ENCODE measurements around the gene TMEM59L.

The TMEM59L gene

DNA sequence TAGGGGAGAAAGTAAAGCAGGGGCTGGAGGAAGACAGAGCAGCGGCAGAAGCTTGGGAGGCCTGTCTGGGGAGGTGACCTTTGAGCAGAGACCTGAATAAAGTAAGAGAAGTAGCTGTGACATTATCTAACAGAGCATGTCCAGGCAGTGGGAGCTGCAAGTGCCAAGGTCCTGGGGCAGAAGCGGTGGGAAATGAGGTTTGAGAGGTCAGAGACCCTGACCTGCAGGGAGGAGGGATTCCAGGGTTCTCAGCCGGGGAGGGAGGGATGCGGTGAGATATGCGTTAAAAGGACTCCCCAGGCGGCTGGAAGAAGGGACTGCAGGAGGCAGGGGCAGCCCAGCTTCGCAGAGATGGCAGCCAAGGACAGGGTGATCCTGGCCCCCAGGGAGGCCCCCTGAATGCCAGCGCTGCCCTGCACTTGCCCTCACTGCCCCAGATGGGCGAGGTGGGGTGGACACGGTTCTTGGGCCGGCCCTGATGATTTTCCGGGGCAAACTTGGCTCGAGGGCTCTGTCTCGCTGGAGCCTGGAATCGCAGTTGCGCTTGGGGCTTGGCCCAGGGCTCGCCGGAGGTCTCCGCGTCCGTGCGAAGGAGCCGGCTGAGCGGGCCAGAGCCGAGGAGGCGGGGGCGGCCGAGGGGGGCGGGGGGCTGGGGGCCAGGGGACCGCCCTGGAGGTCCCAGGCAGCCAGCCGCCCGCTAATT, 9.3 kb upstream of the TMEM59L start:
- TF ChIP-seq GATA2 (IDR thresholded peaks at IDR 0.05; ENCODE audit: low read depth, low read length) = no peak
- no peak for TF ChIP-seq GATA3 (IDR thresholded peaks at IDR 0.05; ENCODE audit: low read depth, low read length)

DNA sequence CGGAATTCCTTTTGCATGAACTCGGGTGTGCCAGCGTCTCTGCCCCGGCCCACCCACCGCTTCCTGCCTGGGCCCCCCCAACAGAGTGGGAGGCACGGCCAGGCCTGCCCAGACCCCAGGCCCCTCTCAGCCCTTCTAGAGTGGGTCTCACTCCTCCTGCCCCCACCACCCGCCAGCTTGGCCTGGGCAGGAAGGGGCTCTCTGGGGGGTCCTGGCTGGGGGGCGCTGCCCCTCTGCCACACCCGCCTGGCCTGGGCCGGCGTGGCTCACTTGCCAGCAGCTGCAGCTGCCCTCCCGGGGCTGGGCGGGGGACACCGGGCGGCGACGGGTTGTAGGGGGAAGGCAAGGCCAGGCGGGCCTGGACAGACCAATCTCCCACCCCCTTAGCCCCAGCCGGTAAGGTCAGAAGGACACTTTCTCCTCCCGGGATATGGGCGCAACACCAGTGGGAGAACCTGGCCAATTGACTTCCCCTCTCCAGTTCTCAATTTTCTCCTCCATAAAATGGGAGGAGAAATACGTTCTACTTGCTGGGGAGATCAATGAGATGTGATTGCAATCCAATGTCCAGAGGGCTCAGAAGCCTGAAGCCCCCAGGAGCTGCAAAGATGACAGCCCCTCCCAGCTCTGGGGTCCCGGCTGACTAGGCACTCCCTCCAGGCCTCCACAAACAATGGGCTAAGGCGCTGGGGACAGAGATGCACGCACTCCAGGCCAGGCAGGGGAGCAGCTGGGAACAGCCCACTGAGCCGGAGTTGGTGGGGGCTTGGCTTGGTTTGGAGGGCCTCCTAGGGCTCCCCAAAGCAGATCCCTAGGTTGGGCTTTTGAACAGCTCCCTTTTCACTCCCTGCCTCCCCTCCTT, 8.5 kb upstream of the TMEM59L start:
- TF ChIP-seq GATA3 (IDR thresholded peaks at IDR 0.05; ENCODE audit: low read depth, low read length) = no peak
- no peak for TF ChIP-seq GATA2 (IDR thresholded peaks at IDR 0.05; ENCODE audit: low read depth, low read length)

DNA sequence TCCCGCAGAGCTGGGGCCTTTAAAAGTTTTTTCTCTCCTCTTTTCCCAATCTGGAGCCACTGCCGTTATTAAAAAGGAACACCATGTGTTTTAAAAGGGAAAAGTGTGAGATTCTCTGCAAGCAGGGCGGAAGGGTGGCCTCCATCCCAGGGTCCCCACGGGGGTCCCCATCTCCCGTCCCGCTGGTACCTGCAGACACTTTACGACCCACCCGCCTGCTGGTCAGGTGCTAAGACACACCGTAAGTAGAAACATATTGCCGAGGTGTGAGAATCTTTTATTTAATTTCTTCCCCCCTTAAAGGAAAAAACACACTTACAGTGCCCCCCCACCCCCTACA, 7.9 kb upstream of the TMEM59L start:
- TF ChIP-seq GATA2 (IDR thresholded peaks at IDR 0.05; ENCODE audit: low read depth, low read length) = no peak
- no peak for TF ChIP-seq GATA3 (IDR thresholded peaks at IDR 0.05; ENCODE audit: low read depth, low read length)

GRCh38 chr19:18605196-18605545, 7.5 kb upstream of the TMEM59L start:
- TF ChIP-seq GATA3 (IDR thresholded peaks at IDR 0.05; ENCODE audit: low read depth, low read length) = no peak
- no peak for TF ChIP-seq GATA2 (IDR thresholded peaks at IDR 0.05; ENCODE audit: low read depth, low read length)

- TF ChIP-seq GATA2 (IDR thresholded peaks at IDR 0.05; ENCODE audit: low read depth, low read length) (no peak), GATA3 (IDR thresholded peaks at IDR 0.05; ENCODE audit: low read depth, low read length) (no peak)
These were observed 7.0 kb upstream of the TMEM59L start for GRCh38 chr19:18605546-18606280.

DNA sequence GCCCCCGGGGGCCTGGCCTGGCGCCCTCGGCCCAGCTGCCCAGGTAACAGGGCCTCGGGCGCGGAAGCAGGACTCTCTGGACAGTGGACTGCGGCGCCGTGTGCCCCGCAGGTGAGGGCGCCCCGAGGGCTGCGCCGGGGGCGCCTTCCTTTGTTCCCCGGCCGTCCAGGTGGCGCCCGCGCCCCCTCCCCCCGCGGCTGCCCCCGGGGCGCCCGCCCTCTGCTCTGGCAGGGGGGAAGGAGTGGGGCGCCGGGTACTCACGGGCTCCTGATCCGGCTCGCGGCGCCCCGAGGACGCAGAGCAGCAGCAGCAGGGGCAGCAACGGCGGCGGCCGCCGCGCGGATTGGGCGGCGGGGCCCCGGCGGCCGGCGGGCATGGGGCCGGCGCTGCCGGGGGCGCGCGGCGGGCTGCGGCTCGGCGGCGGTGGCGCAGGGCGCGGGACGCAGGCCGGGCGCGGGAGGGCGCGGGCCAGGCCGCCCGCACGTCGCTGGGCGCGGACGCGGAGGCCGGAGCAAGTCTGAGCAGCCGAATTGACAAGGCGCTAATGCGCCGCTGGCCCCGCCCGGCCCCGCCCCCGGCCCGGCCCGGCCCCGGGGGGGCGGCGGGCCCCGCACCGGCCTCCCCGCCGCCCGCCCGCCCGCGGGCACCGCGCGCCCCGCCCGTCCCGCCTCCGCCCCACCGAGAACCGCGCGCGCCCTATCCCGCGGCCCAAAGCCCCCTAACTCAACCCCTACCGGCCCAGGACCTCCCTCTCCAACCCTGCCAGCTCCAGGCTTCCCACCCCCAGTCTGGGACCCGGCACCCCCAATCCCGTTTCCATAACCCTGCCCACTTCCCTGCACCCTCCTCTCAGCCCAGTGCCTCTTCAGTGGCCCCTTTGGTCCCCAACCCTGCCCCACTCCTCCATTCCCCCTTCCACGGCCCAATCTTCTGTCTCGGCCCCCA, 6.1 kb upstream of the TMEM59L start, which contains the start of gene CRLF1:
CRLF1 (minus strand) TSS at position 519 of the 945 bp plus-strand sequence; CDS start at position 376, 143 bp downstream.
- TF ChIP-seq GATA3 (IDR thresholded peaks at IDR 0.05; ENCODE audit: low read depth, low read length) = no peak

- TF ChIP-seq GATA2 (IDR thresholded peaks at IDR 0.05; ENCODE audit: low read depth, low read length) (no peak), GATA3 (IDR thresholded peaks at IDR 0.05; ENCODE audit: low read depth, low read length) (no peak)
These were observed 5.2 kb upstream of the TMEM59L start for GRCh38 chr19:18607226-18608101.

GRCh38 chr19:18608102-18608804, 4.4 kb upstream of the TMEM59L start:
- no peak for TF ChIP-seq GATA3 (IDR thresholded peaks at IDR 0.05; ENCODE audit: low read depth, low read length)
- TF ChIP-seq GATA2 (IDR thresholded peaks at IDR 0.05; ENCODE audit: low read depth, low read length) = no peak

- no peak for TF ChIP-seq GATA2 (IDR thresholded peaks at IDR 0.05; ENCODE audit: low read depth, low read length)
- TF ChIP-seq GATA3 (IDR thresholded peaks at IDR 0.05; ENCODE audit: low read depth, low read length) = no peak
These were observed 3.6 kb upstream of the TMEM59L start for GRCh38 chr19:18608805-18609716.

DNA sequence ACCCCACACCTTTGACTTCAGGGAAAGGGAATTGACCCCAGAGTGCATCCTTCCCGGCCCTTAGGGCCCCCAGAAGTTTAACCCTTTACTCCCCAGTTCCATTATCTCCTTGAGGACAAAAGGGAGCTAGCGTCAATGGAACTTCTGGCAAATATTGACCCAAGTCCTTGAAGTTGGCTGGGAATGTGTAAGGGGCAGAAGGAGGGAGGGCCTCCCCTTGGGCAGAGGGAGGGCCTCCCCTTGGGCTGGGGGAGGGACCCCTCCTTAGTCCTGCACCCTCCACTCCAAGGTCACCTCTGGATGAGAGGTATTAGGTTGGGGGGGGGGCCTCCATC, 3.0 kb upstream of the TMEM59L start:
- TF ChIP-seq GATA3 (IDR thresholded peaks at IDR 0.05; ENCODE audit: low read depth, low read length) (no peak), GATA2 (IDR thresholded peaks at IDR 0.05; ENCODE audit: low read depth, low read length) (no peak)

DNA sequence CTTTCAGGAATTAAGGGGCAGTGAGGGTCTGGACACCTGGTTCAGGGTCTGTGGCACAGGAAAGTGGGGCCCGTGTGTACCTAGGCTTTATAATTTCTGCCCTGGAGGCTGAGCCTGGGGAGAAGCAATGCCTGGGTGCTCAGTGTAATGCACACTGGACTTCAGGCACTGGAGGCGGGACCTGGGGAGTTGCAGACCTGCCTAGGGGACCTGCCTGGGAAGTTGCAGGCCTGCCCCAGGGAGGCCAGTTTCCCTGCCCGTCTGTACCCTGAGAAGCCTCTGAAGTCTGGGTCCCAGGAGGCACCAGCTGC, 2.5 kb upstream of the TMEM59L start:
- TF ChIP-seq GATA3 (IDR thresholded peaks at IDR 0.05; ENCODE audit: low read depth, low read length) (no peak), GATA2 (IDR thresholded peaks at IDR 0.05; ENCODE audit: low read depth, low read length) (no peak)
